Osteocyte (in vitro differentiated cells): Measurements from ENCODE around the gene USP16. TPM values are rescaled to one million over a fixed set of nuclear protein-coding genes. Genes with fewer than 3 reads are reported as not detected.
"Not testable (repeated sequence)": the region's sequence is repeated elsewhere in the genome, so short reads cannot be mapped to it uniquely, and the experiment has no call there.

Experiments
- DNase-seq: peaks from one replicate; pipeline ENCODE4 v3.0.0; 2021; ENCODE audit warnings: mixed read lengths; ENCODE audit not compliant: unreplicated experiment; ENCODE audit errors: extremely low spot score
- H3K27ac Mint-ChIP-seq: one replicate; pipeline ENCODE4 v1.8.0; 2021; ENCODE audit warnings: mild to moderate bottlenecking, mixed read lengths; ENCODE audit not compliant: unreplicated experiment
- H3K27me3 Mint-ChIP-seq: one replicate; pipeline ENCODE4 v1.8.0; 2021; ENCODE audit warnings: mixed read lengths; ENCODE audit not compliant: unreplicated experiment
- H3K36me3 Mint-ChIP-seq: one replicate; pipeline ENCODE4 v1.8.0; 2021; ENCODE audit warnings: mixed read lengths; ENCODE audit not compliant: unreplicated experiment
- H3K4me1 Mint-ChIP-seq: one replicate; pipeline ENCODE4 v1.8.0; 2021; ENCODE audit warnings: mixed read lengths; ENCODE audit not compliant: unreplicated experiment
- H3K4me3 Mint-ChIP-seq: one replicate; pipeline ENCODE4 v1.8.0; 2021; ENCODE audit warnings: mild to moderate bottlenecking, moderate library complexity, mixed read lengths; ENCODE audit not compliant: unreplicated experiment
- H3K9me3 Mint-ChIP-seq: one replicate; pipeline ENCODE4 v1.8.0; 2021; ENCODE audit warnings: mixed read lengths; ENCODE audit not compliant: unreplicated experiment
- CTCF ChIP-seq: fragments of 200-600 bp; sonication (generic); IDR thresholded peaks from 2 replicates; pipeline ENCODE4 v1.5.0; 2021; ENCODE audit warnings: antibody characterized with exemption, mild to moderate bottlenecking, moderate library complexity
- total RNA-seq: library from RNA; stranded (reverse); gene quantifications from 2 replicates; pipeline ENCODE4 v1.2.1, GENCODE V29; 2021

USP16 gene
- total RNA-seq, 1 donor from 2014 or later = 28.5 TPM

DNA sequence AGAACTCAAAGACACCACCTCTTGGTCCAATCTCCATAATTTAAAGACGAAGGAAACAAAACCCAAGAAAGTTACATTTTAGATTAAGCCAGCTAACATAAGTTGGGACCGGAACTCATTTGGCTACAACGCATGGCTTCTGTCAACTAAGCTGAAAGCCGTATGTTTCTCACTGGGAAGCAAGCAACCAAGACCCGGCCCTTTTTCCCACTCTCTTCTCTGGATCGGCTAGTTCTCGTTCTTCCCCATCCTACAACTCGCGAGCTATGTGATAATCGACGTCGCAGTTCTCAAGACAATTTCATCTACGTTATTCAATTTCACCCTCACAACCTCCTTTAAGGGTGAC lies 48.4 kb downstream of the USP16 start:
- Mint-ChIP-seq H3K27ac (peak overlapping the region; percentile 99), H3K27me3 (no peaks in the 10 kb centered on the region), H3K4me3 (peak overlapping the region; percentile 99), H3K36me3 (peaks cover 11% of the 10 kb centered on the region), H3K4me1 (peaks cover 26% of the 10 kb centered on the region), H3K9me3 (no peaks in the 10 kb centered on the region)
- no peak for TF ChIP-seq CTCF
- DNase-seq = no peak

GRCh38 chr21:29073222-29074006 lies 48.9 kb downstream of the USP16 start, which contains the start of gene CCT8:
Gene CCT8, minus strand, starts transcription at chr21:29073648. Its CDS starts 58 bp downstream, at chr21:29073590.
- no peak for TF ChIP-seq CTCF
- Mint-ChIP-seq H3K9me3 (no peaks in the 10 kb centered on the region), H3K4me1 (peaks cover 28% of the 10 kb centered on the region), H3K27me3 (no peaks in the 10 kb centered on the region), H3K4me3 (peak within 1 kb of the TSS; percentile 99), H3K27ac (peak within 1 kb of the TSS; percentile 99), H3K36me3 (peaks cover 9% of the 10 kb centered on the region)
- DNase-seq = peak; percentile 99

DNA sequence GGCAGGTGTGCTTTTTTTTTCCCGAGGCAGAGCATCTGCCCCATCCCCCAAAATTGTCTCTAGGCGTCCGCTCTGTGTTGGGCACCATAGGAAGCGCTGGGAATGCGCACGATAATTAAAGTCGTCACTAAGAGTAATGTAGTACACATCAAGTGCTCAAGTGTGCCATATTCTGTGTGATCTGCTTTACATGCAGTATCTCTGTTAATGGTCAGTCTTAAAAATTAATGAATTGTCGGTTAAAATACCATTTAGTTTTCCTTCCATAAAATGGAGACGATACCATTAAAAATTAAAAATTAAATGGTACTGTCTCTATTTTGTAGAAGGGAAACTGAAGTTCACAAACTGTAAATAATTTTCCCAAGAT lies 49.5 kb downstream of the USP16 start:
- H3K36me3 Mint-ChIP-seq = peaks cover 5% of the 10 kb centered on the region
- H3K4me1 Mint-ChIP-seq = peaks cover 28% of the 10 kb centered on the region
- H3K27me3 Mint-ChIP-seq = no peaks in the 10 kb centered on the region
- no peak for DNase-seq
- no peak for TF ChIP-seq CTCF
- peak overlapping the region; percentile 99 for H3K27ac Mint-ChIP-seq
- peak overlapping the region; percentile 99 for H3K4me3 Mint-ChIP-seq
- no peaks in the 10 kb centered on the region for H3K9me3 Mint-ChIP-seq

DNA sequence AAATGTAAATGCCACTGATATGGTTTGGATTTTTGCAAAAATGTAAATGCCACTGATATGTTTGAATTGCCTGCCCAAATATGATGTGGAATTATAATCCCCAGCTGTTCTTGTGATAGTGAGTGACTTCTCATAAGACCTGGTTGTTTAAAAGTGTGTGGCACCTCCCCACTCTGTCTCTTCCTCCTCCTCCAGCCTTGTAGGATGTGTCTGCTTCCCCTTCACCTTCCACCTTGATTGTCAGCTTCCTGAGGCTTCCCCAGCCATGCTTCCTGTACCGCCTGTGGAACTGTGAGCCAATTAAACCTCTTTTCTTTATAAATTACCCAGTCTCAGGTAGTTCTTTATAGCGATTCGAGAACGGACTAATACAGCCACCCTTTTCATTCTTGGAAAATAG lies 50.3 kb downstream of the USP16 start:
- Mint-ChIP-seq H3K9me3 (no peaks in the 10 kb centered on the region), H3K4me1 (peaks cover 25% of the 10 kb centered on the region), H3K4me3 (peak overlapping the region; percentile 29), H3K36me3 (peaks cover 2% of the 10 kb centered on the region), H3K27me3 (no peaks in the 10 kb centered on the region), H3K27ac (no peak overlapping the region)
- DNase-seq = no peak
- no peak for TF ChIP-seq CTCF

DNA sequence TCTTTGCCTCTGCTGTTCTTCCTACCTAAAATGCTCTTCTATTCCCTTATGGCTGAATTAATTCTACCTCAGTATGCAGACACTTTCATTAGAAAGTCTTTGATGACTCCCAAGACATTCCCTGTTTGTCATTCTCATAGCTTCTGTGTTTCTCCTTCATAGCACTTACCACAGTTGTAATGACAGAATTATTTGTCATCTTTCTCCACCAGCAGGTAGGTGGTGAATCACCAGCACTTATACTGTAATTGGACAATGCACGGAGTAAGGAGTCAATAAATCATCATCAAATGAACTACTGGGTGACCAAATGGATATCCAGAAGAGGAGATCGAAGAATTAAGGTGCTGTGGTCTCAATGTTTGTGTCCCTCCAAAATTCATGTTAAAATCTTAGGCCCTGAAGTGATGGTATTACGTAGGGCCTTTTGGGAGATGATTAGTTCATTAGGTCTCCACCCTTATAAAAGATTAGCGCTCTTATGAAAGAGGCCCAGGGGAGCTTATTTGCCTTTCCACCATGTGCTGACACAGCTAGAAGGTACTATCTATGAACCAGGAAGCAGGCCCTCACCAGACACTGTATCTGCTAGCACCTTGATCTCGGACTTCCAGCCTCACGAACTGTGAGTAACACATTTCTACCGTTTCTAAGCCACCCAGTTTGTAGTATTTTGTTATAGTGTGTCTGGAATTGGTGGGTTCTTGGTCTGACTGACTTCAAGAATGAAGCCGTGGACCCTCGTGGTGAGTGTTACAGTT lies 51.4 kb downstream of the USP16 start:
- no peak overlapping the region for H3K27ac Mint-ChIP-seq

DNA sequence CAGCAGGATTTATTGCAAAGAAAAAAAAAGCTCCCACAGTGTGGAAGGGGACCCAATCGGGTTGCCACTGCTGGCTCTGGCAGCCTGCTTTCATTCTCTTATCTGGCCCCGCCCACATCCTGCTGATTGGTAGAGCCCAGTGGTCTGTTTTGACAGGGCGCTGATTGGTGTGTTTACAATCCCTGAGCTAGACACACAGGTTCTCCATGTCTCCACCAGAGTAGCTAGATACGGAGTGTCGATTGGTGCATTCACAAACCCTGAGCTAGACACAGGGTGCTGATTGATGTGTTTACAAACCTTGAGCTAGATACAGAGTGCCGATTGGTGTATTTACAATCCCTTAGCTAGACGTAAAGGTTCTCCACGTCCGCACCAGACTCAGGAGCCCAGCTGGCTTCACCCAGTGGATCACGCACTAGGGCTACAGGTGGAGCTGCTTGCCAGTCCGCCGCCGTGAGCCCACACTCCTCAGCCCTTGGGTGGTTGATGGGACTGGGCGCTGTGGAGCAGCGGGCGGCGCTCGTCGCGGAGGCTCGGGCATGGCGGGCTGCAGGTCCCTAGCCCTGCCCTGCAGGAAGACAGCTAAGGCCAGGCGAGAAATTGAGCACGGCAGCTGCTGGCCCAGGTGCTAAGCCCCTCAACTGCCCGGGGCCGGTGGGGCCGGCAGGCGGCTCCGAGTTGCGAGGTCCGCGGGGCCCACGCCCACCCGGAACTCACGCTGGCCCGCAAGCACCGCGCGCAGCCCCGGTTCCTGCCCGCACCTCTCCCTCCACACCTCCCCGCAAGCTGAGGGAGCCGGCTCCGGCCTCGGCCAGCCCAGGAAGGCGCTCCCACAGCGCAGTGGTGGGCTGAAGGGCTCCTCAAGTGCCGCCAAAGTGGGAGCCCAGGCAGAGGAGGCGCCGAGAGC lies 52.5 kb downstream of the USP16 start:
- not testable (repeated sequence) for H3K27me3 Mint-ChIP-seq, H3K9me3 Mint-ChIP-seq, H3K27ac Mint-ChIP-seq, DNase-seq, H3K36me3 Mint-ChIP-seq, H3K4me3 Mint-ChIP-seq
- peaks cover 18% of the 10 kb centered on the region for H3K4me1 Mint-ChIP-seq

More for the DNA sequence above, 51.4 kb downstream of the USP16 start:
- Mint-ChIP-seq H3K4me3 (no peak overlapping the region), H3K36me3 (no peaks in the 10 kb centered on the region), H3K9me3 (no peaks in the 10 kb centered on the region), H3K27me3 (no peaks in the 10 kb centered on the region), H3K4me1 (peaks cover 25% of the 10 kb centered on the region)
- no peak for TF ChIP-seq CTCF
- no peak for DNase-seq
